Endothelial cell of umbilical vein (primary cell): ENCODE data around the gene CSNK2B. TPM values are rescaled to one million over a fixed set of nuclear protein-coding genes. Genes with fewer than 3 reads are reported as not detected.

Experiments
- BruUV-seq: library from RNA; stranded (reverse); fragments of 400-500 nt; replicated peaks from 2 replicates; lab custom pipeline; 2021; lab: Mats Ljungman, UMichigan
- CTCF ChIA-PET: fragments of 300-600, 350-600 bp; sonication (Branson Sonifier 250); formaldehyde crosslinking; loops from one replicate; lab custom pipeline; 2021; ENCODE audit warnings: antibody characterized with exemption, inconsistent platforms; lab: Charles Lee
- POLR2A ChIA-PET: fragments of 300-600, 350-600 bp; sonication (Branson Sonifier 250); formaldehyde crosslinking; loops from one replicate; lab custom pipeline; 2021; ENCODE audit warnings: antibody characterized with exemption, inconsistent platforms; lab: Charles Lee
- DNase-seq: peaks from one replicate; pipeline ENCODE4 v3.0.0-alpha.2; 2011; ENCODE audit warnings: low read depth, low spot score
- FAIRE-seq: peaks from 2 replicates; lab custom pipeline; 2011; peaks lifted over from hg19 to GRCh38; lab: Jason Lieb, UNC
- H2AFZ ChIP-seq: 2 replicates; pipeline ENCODE4 v1.6.0; 2012; ENCODE audit warnings: low read depth, low read length, control low read depth, inconsistent platforms
- H3K27ac ChIP-seq: 2 replicates; pipeline ENCODE4 v1.5.1; 2011; ENCODE audit warnings: low read depth, mild to moderate bottlenecking, control low read depth, low read length, moderate library complexity; ENCODE audit not compliant: insufficient read depth
- H3K27me3 ChIP-seq, 2 experiments: 2 replicates each; pipeline versions ENCODE4 v1.6.0 to v1.6.1; 2011; ENCODE audit warnings: low read length in 2 of 2, mixed read lengths in 1 of 2; ENCODE audit not compliant: control insufficient read depth in 2 of 2, insufficient read depth in 2 of 2
- H3K36me3 ChIP-seq, 2 experiments: 2 replicates in 1 of 2; 3 replicates in 1 of 2; pipeline ENCODE4 v1.5.1; 2011; ENCODE audit warnings: low read length in 2 of 2, mild to moderate bottlenecking in 1 of 2, moderate library complexity in 1 of 2; ENCODE audit not compliant: control insufficient read depth in 2 of 2, insufficient read depth in 2 of 2; ENCODE audit errors: extremely low read depth in 1 of 2
- H3K4me1 ChIP-seq: 3 replicates; pipeline ENCODE4 v1.5.1; 2011; ENCODE audit warnings: mild to moderate bottlenecking, low read length; ENCODE audit not compliant: control insufficient read depth, insufficient read depth; ENCODE audit errors: extremely low read depth
- H3K4me2 ChIP-seq: 2 replicates; pipeline ENCODE4 v1.6.1; 2011; ENCODE audit warnings: low read length, control low read depth, mixed read lengths; ENCODE audit not compliant: insufficient read depth
- H3K4me3 ChIP-seq, 3 experiments: fragments of 200-600 bp in 1 of 3; sonication (generic), shearing (Covaris generic) in 1 of 3; replicated peaks in 1 of 3; 2 replicates each; pipeline ENCODE4 v1.5.1; 2011 to 2016; ENCODE audit warnings: control low read depth in 3 of 3, low read length in 3 of 3, mild to moderate bottlenecking in 2 of 3, inconsistent platforms in 1 of 3, low read depth in 1 of 3, moderate library complexity in 1 of 3; ENCODE audit not compliant: insufficient read depth in 1 of 3
- H3K79me2 ChIP-seq: 2 replicates; pipeline ENCODE4 v1.6.0; 2012; ENCODE audit warnings: low read length, inconsistent platforms; ENCODE audit not compliant: control insufficient read depth, insufficient read depth
- H3K9ac ChIP-seq: replicated peaks from 2 replicates; pipeline ENCODE3; 2011; ENCODE audit warnings: low read length, control low read depth; ENCODE audit not compliant: insufficient read depth; ENCODE audit errors: extremely low read depth
- H3K9me1 ChIP-seq: replicated peaks from 3 replicates; pipeline ENCODE4 v1.6.0; 2011; ENCODE audit warnings: mild to moderate bottlenecking, low read length; ENCODE audit not compliant: control insufficient read depth, insufficient read depth; ENCODE audit errors: extremely low read depth
- H3K9me3 ChIP-seq: replicated peaks from 2 replicates; pipeline ENCODE4 v1.5.1; 2012; ENCODE audit warnings: low read length, inconsistent platforms; ENCODE audit not compliant: control insufficient read depth, insufficient read depth
- H4K20me1 ChIP-seq: replicated peaks from 2 replicates; pipeline ENCODE3; 2011; ENCODE audit warnings: mild to moderate bottlenecking, low read length; ENCODE audit not compliant: control insufficient read depth, insufficient read depth; ENCODE audit errors: extremely low read depth
- CTCF ChIP-seq, 2 donors: IDR thresholded peaks; 1 replicate in 1 of 2; 2 replicates in 1 of 2; pipeline ENCODE4 v1.5.1; 2011; ENCODE audit warnings: low read length in 2 of 2, mild to moderate bottlenecking in 2 of 2, moderate library complexity in 2 of 2, control low read depth in 1 of 2, inconsistent platforms in 1 of 2, low read depth in 1 of 2; ENCODE audit not compliant: insufficient read depth in 1 of 2; ENCODE audit errors: extremely low read depth in 1 of 2
- EZH2 ChIP-seq: IDR thresholded peaks from 2 replicates; pipeline ENCODE4 v1.6.1; 2012; ENCODE audit warnings: borderline replicate concordance, low read depth, mild to moderate bottlenecking, moderate library complexity, low read length, inconsistent platforms; ENCODE audit not compliant: severe bottlenecking
- FOS ChIP-seq: IDR thresholded peaks from 2 replicates; pipeline ENCODE4 v1.6.1; 2011; ENCODE audit warnings: mild to moderate bottlenecking, low read length, moderate library complexity, borderline replicate concordance; ENCODE audit not compliant: insufficient read depth
- GATA2 ChIP-seq: IDR thresholded peaks from 2 replicates; pipeline ENCODE4 v1.7.0; 2011; ENCODE audit warnings: low read depth, mild to moderate bottlenecking, moderate library complexity, mixed read lengths, low read length; ENCODE audit not compliant: insufficient read length, insufficient read depth
- JUN ChIP-seq: IDR thresholded peaks from 2 replicates; pipeline ENCODE4 v1.6.1; 2011; ENCODE audit warnings: borderline replicate concordance, low read depth; ENCODE audit not compliant: insufficient read length, insufficient read depth
- MAX ChIP-seq: IDR thresholded peaks from 2 replicates; pipeline ENCODE4 v1.6.1; 2011; ENCODE audit not compliant: insufficient read depth, insufficient read length
- MYC ChIP-seq: IDR thresholded peaks from one replicate; pipeline ENCODE4 v1.6.1; 2011; ENCODE audit warnings: mild to moderate bottlenecking, low read depth, low read length
- POLR2A ChIP-seq: IDR thresholded peaks from 2 replicates; pipeline ENCODE4 v1.6.1; 2012; ENCODE audit warnings: low read depth, mild to moderate bottlenecking, control low read depth, low read length
- POLR2AphosphoS5 ChIP-seq: IDR thresholded peaks from 2 replicates; pipeline ENCODE4 v1.6.1; 2012; ENCODE audit warnings: low read depth, mild to moderate bottlenecking, control low read depth, low read length, moderate library complexity; ENCODE audit not compliant: insufficient read depth
- dilution Hi-C: fragments of 300-500 bp; cut with MboI; formaldehyde crosslinking; loops from one replicate; pipeline ENCODE4 v1.15.0; 2019; ENCODE audit warnings: low sequenced_read_pairs; ENCODE audit not compliant: extremely low pct_ligation_motif_present
- intact Hi-C: fragments of 100-400 bp; cut with micrococcal nuclease; formaldehyde crosslinking; loops from one replicate; pipeline ENCODE4 v1.10.0; 2022
- polyA plus RNA-seq, 4 experiments: library from polyadenylated mRNA; depleted of rRNA in 3 of 4; stranded (reverse) in 3 of 4; unstranded in 1 of 4; fragments of >200 nt; gene quantifications; 2 replicates each; pipeline versions ENCODE4 v1.2.1 to v1.2.3, GENCODE V29; 2011 to 2012; ENCODE audit warnings: missing spikeins in 1 of 4
- total RNA-seq: library from RNA; stranded (reverse); gene quantifications from 2 replicates; pipeline ENCODE4 v1.2.3, GENCODE V29; 2021

CSNK2B gene
- total and polyA plus RNA-seq, 2 donors (not counting 3 experiments of a cell fraction or from before 2014, with no cell fraction given) = 159 to 206 TPM

GRCh38 chr6:31676904-31677303 is 11.0 kb downstream of the CSNK2B start:
- peaks cover 2 to 11% of the 10 kb centered on the region in 2 experiments for H3K36me3 ChIP-seq
- H3K27ac ChIP-seq = no peak overlapping the region
- H3K4me2 ChIP-seq = no peak overlapping the region
- intact Hi-C loops = no loop called here
- peaks cover 8% of the 10 kb centered on the region for H3K4me1 ChIP-seq
- no peak for TF ChIP-seq CTCF (IDR thresholded peaks at IDR 0.05; ENCODE audit: extremely low read depth in 1 of 2, insufficient read depth in 1 of 2, low read depth in 1 of 2, low read length in 2 of 2)
- no peak for TF ChIP-seq FOS
- no peak for TF ChIP-seq EZH2
- no peak overlapping the region for H2AFZ ChIP-seq
- H3K27me3 ChIP-seq = no peaks in the 10 kb centered on the region
- no peaks in the 10 kb centered on the region for H3K9me1 ChIP-seq
- FAIRE-seq (no peak), DNase-seq (no peak)
- no peak overlapping the region for H3K9ac ChIP-seq
- ChIA-PET POLR2A (no interaction called here), CTCF (no interaction called here)
- H4K20me1 ChIP-seq = no peaks in the 10 kb centered on the region
- no peaks in the 10 kb centered on the region for H3K79me2 ChIP-seq
- no peaks in the 10 kb centered on the region for H3K9me3 ChIP-seq
- dilution Hi-C loops = no loop called here
- BruUV-seq = no TSS peak
- H3K4me3 ChIP-seq = no peak overlapping the region

GRCh38 chr6:31677955-31678354 is 12.1 kb downstream of the CSNK2B start:
- FAIRE-seq = no peak
- Histone ChIP-seq H3K79me2 (no peaks in the 10 kb centered on the region), H3K4me1 (peaks cover 8% of the 10 kb centered on the region), H3K27ac (no peak overlapping the region), H3K27me3 (no peaks in the 10 kb centered on the region), H3K9me1 (no peaks in the 10 kb centered on the region), H3K9ac (no peak overlapping the region), H4K20me1 (no peaks in the 10 kb centered on the region), H3K36me3 (peaks cover 0 to 6% of the 10 kb centered on the region in 2 experiments), H3K9me3 (no peaks in the 10 kb centered on the region), H3K4me3 (no peak overlapping the region), H3K4me2 (no peak overlapping the region), H2AFZ (no peak overlapping the region)
- intact Hi-C loops (no loop called here), dilution Hi-C loops (no loop called here)
- TF ChIP-seq MYC (no peak), POLR2A (no peak), FOS (no peak), MAX (no peak), GATA2 (no peak), POLR2AphosphoS5 (no peak), JUN (no peak), EZH2 (no peak), CTCF (IDR thresholded peaks at IDR 0.05; ENCODE audit: extremely low read depth in 1 of 2, insufficient read depth in 1 of 2, low read depth in 1 of 2, low read length in 2 of 2) (no peak)
- no TSS peak for BruUV-seq
- ChIA-PET POLR2A (no interaction called here), CTCF (interaction anchor here (1.1 to 1.2 kb wide), 4 partner anchors 92 to 274 kb away, joined by 3 to 5 read pairs (median 4); no protein-coding TSS in a partner anchor)
- DNase-seq = no peak
